ENCODE measurements around the gene CENPC.

CENPC gene

DNA sequence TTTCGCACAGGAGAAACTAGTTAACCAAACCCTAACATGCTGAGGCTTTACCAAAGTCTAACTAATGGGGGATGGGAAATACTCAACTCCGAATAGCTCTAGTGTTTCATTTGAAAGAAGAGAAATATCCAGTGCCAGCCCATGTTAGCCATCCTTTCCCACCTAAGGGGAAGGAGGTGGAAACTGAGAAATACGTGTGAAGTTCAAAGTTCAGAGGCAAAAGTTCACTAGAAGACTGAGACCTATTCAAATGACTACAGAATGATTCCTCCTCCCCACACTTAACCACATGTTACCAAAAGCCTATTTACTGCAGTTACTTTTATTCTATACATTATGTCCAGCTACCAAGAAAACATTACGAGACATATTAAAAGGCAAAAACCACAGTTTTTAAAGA lies 106.3 kb downstream of the CENPC start:
- no peak for ATAC-seq
- TF ChIP-seq, protein P1, sequence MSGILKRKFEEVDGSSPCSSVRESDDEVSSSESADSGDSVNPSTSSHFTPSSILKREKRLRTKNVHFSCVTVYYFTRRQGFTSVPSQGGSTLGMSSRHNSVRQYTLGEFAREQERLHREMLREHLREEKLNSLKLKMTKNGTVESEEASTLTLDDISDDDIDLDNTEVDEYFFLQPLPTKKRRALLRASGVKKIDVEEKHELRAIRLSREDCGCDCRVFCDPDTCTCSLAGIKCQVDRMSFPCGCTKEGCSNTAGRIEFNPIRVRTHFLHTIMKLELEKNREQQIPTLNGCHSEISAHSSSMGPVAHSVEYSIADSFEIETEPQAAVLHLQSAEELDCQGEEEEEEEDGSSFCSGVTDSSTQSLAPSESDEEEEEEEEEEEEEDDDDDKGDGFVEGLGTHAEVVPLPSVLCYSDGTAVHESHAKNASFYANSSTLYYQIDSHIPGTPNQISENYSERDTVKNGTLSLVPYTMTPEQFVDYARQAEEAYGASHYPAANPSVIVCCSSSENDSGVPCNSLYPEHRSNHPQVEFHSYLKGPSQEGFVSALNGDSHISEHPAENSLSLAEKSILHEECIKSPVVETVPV (CRISPR knock-in tag; IDR thresholded peaks at IDR 0.05) = no peak
- TF ChIP-seq ZFP3 (CRISPR knock-in tag; IDR thresholded peaks at IDR 0.05) (no peak), GLIS3 (CRISPR knock-in tag; IDR thresholded peaks at IDR 0.05) (no peak), SNAI2 (CRISPR knock-in tag; IDR thresholded peaks at IDR 0.05) (no peak), ZNF70 (CRISPR knock-in tag; IDR thresholded peaks at IDR 0.05) (no peak), ARNTL (CRISPR knock-in tag; IDR thresholded peaks at IDR 0.05; ENCODE audit: borderline replicate concordance, low read depth) (no peak)

DNA sequence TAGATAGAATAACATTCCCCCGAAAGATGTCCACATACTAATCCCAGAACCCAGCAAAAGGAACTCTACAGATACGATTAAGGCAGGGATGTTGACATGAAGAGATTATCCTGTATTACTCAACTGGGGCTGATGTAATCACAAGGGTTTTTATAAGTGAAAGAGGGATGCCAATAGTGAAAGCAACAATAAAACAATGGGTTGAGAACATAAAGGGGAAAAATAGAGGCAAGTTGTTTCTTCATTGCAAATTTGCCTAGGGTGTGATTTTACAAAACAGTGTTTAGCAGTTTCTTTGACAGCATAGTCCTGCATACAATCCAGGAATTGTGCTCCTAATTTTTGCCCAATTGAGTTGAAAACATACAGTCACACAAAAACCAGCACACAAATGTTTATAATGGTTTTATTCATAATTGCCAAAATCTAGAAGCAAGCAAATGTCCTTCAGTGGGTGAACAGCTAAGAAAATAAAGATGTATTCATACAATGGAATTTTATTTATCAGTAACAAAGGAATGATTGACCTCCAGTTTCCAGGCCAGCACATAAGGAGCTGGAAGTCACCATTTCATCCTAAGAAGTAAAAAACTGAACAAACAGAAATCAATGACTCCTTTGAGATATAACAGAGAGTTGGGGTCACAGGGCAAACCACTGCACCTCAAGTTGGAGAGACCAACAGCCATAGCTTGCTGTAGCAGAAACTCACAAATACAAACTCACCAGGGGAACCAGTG lies 107.2 kb downstream of the CENPC start:
- ATAC-seq = no peak
- TF ChIP-seq PPARA (CRISPR knock-in tag; IDR thresholded peaks at IDR 0.05; ENCODE audit: borderline replicate concordance) = no peak
- TF ChIP-seq SNAI2 (CRISPR knock-in tag; IDR thresholded peaks at IDR 0.05) = no peak
- no peak for TF ChIP-seq BACH2 (CRISPR knock-in tag; IDR thresholded peaks at IDR 0.05; ENCODE audit: borderline replicate concordance)
- no peak for TF ChIP-seq ZNF8 (CRISPR knock-in tag; IDR thresholded peaks at IDR 0.05)
- TF ChIP-seq ISL1 (CRISPR knock-in tag; IDR thresholded peaks at IDR 0.05) = no peak
- TF ChIP-seq, protein P2, sequence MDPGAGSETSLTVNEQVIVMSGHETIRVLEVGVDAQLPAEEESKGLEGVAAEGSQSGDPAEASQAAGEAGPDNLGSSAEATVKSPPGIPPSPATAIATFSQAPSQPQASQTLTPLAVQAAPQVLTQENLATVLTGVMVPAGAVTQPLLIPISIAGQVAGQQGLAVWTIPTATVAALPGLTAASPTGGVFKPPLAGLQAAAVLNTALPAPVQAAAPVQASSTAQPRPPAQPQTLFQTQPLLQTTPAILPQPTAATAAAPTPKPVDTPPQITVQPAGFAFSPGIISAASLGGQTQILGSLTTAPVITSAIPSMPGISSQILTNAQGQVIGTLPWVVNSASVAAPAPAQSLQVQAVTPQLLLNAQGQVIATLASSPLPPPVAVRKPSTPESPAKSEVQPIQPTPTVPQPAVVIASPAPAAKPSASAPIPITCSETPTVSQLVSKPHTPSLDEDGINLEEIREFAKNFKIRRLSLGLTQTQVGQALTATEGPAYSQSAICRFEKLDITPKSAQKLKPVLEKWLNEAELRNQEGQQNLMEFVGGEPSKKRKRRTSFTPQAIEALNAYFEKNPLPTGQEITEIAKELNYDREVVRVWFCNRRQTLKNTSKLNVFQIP (CRISPR knock-in tag; IDR thresholded peaks at IDR 0.05; ENCODE audit: borderline replicate concordance, low read depth) = no peak
- TF ChIP-seq, protein P3, sequence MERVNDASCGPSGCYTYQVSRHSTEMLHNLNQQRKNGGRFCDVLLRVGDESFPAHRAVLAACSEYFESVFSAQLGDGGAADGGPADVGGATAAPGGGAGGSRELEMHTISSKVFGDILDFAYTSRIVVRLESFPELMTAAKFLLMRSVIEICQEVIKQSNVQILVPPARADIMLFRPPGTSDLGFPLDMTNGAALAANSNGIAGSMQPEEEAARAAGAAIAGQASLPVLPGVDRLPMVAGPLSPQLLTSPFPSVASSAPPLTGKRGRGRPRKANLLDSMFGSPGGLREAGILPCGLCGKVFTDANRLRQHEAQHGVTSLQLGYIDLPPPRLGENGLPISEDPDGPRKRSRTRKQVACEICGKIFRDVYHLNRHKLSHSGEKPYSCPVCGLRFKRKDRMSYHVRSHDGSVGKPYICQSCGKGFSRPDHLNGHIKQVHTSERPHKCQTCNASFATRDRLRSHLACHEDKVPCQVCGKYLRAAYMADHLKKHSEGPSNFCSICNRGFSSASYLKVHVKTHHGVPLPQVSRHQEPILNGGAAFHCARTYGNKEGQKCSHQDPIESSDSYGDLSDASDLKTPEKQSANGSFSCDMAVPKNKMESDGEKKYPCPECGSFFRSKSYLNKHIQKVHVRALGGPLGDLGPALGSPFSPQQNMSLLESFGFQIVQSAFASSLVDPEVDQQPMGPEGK (CRISPR knock-in tag; IDR thresholded peaks at IDR 0.05; ENCODE audit: borderline replicate concordance) = no peak
- no peak for TF ChIP-seq ZC3H10 (CRISPR knock-in tag; IDR thresholded peaks at IDR 0.05)
- no peak for TF ChIP-seq OSR1 (CRISPR knock-in tag; IDR thresholded peaks at IDR 0.05)
- TF ChIP-seq ZFP30 (CRISPR knock-in tag; IDR thresholded peaks at IDR 0.05) = no peak
- TF ChIP-seq ZFP3 (CRISPR knock-in tag; IDR thresholded peaks at IDR 0.05) = no peak
- TF ChIP-seq, protein P4, sequence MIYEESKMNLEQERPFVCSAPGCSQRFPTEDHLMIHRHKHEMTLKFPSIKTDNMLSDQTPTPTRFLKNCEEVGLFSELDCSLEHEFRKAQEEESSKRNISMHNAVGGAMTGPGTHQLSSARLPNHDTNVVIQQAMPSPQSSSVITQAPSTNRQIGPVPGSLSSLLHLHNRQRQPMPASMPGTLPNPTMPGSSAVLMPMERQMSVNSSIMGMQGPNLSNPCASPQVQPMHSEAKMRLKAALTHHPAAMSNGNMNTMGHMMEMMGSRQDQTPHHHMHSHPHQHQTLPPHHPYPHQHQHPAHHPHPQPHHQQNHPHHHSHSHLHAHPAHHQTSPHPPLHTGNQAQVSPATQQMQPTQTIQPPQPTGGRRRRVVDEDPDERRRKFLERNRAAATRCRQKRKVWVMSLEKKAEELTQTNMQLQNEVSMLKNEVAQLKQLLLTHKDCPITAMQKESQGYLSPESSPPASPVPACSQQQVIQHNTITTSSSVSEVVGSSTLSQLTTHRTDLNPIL (CRISPR knock-in tag; IDR thresholded peaks at IDR 0.05; ENCODE audit: low read depth) = no peak
- no peak for TF ChIP-seq ZNF565 (CRISPR knock-in tag; conservative IDR thresholded peaks at IDR 0.05; ENCODE audit: low read depth)
- TF ChIP-seq TOX (CRISPR knock-in tag; IDR thresholded peaks at IDR 0.05; ENCODE audit: borderline replicate concordance) = no peak
- TF ChIP-seq CSDC2 (CRISPR knock-in tag; IDR thresholded peaks at IDR 0.05) = no peak
- TF ChIP-seq GLIS3 (CRISPR knock-in tag; IDR thresholded peaks at IDR 0.05) = no peak

DNA sequence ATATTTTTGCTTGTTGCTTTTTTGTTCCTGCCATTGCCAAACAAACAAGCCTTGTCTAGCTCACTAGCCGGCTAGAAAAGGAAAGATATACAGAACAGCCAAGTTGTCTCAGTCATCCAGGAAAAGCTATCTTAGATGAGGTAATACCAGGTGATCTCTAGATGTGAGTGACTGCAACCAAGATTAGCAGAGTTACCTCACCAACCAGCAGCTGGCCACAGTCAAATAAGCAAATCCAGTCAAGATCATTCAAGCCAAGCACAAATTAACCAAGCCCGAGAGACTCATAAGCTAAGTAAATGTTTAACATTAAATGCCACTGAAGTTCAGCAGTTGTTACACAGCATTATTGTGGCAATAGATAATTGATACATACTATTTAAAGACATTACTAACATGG lies 108.6 kb downstream of the CENPC start:
- no peak for ATAC-seq
- TF ChIP-seq ARNTL (CRISPR knock-in tag; IDR thresholded peaks at IDR 0.05; ENCODE audit: borderline replicate concordance, low read depth) = no peak
- TF ChIP-seq RARB (CRISPR knock-in tag; IDR thresholded peaks at IDR 0.05) = no peak
- TF ChIP-seq, protein P2 (CRISPR knock-in tag; IDR thresholded peaks at IDR 0.05; ENCODE audit: borderline replicate concordance, low read depth) = no peak
- TF ChIP-seq SNAI2 (CRISPR knock-in tag; IDR thresholded peaks at IDR 0.05) = no peak
- TF ChIP-seq, protein P4 (CRISPR knock-in tag; IDR thresholded peaks at IDR 0.05; ENCODE audit: low read depth) = no peak
- TF ChIP-seq TOX (CRISPR knock-in tag; IDR thresholded peaks at IDR 0.05; ENCODE audit: borderline replicate concordance) = no peak
- TF ChIP-seq TCF4 (CRISPR knock-in tag; IDR thresholded peaks at IDR 0.05; ENCODE audit: borderline replicate concordance) = no peak
- no peak for TF ChIP-seq CSDC2 (CRISPR knock-in tag; IDR thresholded peaks at IDR 0.05)
- no peak for TF ChIP-seq ISL1 (CRISPR knock-in tag; IDR thresholded peaks at IDR 0.05)
- no peak for TF ChIP-seq ZFP30 (CRISPR knock-in tag; IDR thresholded peaks at IDR 0.05)
- TF ChIP-seq, protein P3 (CRISPR knock-in tag; IDR thresholded peaks at IDR 0.05; ENCODE audit: borderline replicate concordance) = no peak
- TF ChIP-seq PPARA (CRISPR knock-in tag; IDR thresholded peaks at IDR 0.05; ENCODE audit: borderline replicate concordance) = no peak
- no peak for TF ChIP-seq ZFP3 (CRISPR knock-in tag; IDR thresholded peaks at IDR 0.05)
- TF ChIP-seq ZNF70 (CRISPR knock-in tag; IDR thresholded peaks at IDR 0.05) = no peak

Measured in SK-N-SH treated with all-trans-retinoic acid at 6 μM for 48 hours (cell line).